ENCODE results near the gene ZNF205. TPM values are rescaled to one million over a fixed set of nuclear protein-coding genes. Genes with fewer than 3 reads are reported as not detected.

The ZNF205 gene
- polyA plus RNA-seq, 3 donors = 1.0 to 6.7 (median 1.3) TPM

DNA sequence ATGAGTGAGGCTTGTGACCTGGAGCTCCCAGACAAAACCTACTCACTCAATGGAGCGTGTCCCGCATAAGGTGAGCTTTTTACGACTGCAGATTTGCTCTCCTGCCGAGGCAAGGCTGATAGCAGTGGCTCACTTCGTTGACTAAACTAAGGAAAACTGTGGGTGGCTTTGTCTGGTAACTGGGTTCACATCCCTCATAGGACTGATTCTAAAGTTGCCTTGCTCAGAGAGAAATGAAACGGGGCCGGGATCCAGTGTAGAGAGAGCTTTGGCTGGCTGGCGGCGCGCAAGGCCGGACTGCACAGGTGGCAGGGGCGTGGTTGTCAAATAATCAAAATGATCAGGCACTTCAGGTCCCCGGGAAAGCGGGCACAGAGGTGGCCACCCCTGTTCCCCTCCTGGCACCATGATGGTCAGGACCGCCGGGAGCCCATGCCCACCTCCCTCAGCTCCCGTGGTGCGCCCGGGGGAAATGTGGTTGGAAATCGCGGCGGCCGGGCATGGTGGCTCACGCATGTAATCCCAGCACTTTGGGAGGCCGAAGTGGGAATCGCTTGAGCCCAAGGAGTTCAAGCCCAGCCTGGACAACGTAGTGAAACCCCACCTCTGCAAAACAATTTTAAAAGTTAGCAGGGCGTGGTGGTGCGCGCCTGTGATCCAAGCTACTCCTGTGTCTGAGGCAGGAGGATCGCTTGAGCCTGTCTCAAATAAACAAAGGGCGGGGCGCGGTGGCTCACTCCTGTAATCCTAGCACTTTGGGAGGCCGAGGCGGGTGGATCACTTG lies 49.0 kb downstream of the ZNF205 start:
- Histone ChIP-seq H3K79me2 (ENCODE audit: insufficient read depth, low read length) (no peaks in the 10 kb centered on the region), H3K4me1 (ENCODE audit: control insufficient read depth in 1 of 2, insufficient read depth in 2 of 2, low read length in 2 of 2) (peaks cover 30 to 36% of the 10 kb centered on the region in 2 donors), H3K9ac (ENCODE audit: insufficient read depth, low read length, poor library complexity, severe bottlenecking) (no peak overlapping the region), H3K4me2 (replicated peaks; ENCODE audit: extremely low read depth, low read length, poor library complexity, severe bottlenecking) (no peak overlapping the region), H3K27ac (ENCODE audit: low read depth in 1 of 2, low read length in 2 of 2) (no peak overlapping the region), H3K4me3 (replicated peaks in 1 of 3; ENCODE audit: low read depth in 2 of 3, low read length in 3 of 3) (no peak overlapping the region), H3K27me3 (ENCODE audit: control insufficient read depth in 2 of 2, insufficient read depth in 2 of 2, low read length in 2 of 2) (peaks cover 5 to 50% of the 10 kb centered on the region in 2 donors), H3K36me3 (replicated peaks in 1 of 2; ENCODE audit: control insufficient read depth in 1 of 2, insufficient read depth in 2 of 2, low read length in 2 of 2) (no peaks in the 10 kb centered on the region), H3K9me3 (replicated peaks in 1 of 2; ENCODE audit: control insufficient read depth in 1 of 2, insufficient read depth in 1 of 2, low read length in 2 of 2) (no peaks in the 10 kb centered on the region), H4K20me1 (ENCODE audit: insufficient read depth, low read length) (no peaks in the 10 kb centered on the region), H2AFZ (ENCODE audit: insufficient read depth, low read depth, low read length, poor library complexity, severe bottlenecking) (no peak overlapping the region)
- peak overlapping the region in 1 of 2 donors; percentile 79 for H3K4me3 Mint-ChIP-seq
- 94% methylated on average over 28 of the region's 36 CpGs for WGBS (ENCODE audit: insufficient coverage)
- intact Hi-C loops (cut with micrococcal nuclease) = loop anchor here in 1 of 2 donors (1.0 kb wide), 1 partner anchor 33 kb away; no protein-coding TSS in a partner anchor
- peaks cover 41% of the 10 kb centered on the region for H3K4me1 Mint-ChIP-seq
- H3K27me3 Mint-ChIP-seq (ENCODE audit: low read depth in 3 of 3) = peaks cover 69 to 93% (median 73%) of the 10 kb centered on the region in 3 donors
- no peak overlapping the region for H3K27ac Mint-ChIP-seq
- DNase-seq = no peak
- peaks cover 9 to 20% of the 10 kb centered on the region in 2 donors for H3K36me3 Mint-ChIP-seq
- H3K9me3 Mint-ChIP-seq = peaks cover 0 to 39% (median 22%) of the 10 kb centered on the region in 7 donors
- TF ChIP-seq, protein P1, sequence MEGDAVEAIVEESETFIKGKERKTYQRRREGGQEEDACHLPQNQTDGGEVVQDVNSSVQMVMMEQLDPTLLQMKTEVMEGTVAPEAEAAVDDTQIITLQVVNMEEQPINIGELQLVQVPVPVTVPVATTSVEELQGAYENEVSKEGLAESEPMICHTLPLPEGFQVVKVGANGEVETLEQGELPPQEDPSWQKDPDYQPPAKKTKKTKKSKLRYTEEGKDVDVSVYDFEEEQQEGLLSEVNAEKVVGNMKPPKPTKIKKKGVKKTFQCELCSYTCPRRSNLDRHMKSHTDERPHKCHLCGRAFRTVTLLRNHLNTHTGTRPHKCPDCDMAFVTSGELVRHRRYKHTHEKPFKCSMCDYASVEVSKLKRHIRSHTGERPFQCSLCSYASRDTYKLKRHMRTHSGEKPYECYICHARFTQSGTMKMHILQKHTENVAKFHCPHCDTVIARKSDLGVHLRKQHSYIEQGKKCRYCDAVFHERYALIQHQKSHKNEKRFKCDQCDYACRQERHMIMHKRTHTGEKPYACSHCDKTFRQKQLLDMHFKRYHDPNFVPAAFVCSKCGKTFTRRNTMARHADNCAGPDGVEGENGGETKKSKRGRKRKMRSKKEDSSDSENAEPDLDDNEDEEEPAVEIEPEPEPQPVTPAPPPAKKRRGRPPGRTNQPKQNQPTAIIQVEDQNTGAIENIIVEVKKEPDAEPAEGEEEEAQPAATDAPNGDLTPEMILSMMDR (IDR thresholded peaks at IDR 0.05) = no peak

DNA sequence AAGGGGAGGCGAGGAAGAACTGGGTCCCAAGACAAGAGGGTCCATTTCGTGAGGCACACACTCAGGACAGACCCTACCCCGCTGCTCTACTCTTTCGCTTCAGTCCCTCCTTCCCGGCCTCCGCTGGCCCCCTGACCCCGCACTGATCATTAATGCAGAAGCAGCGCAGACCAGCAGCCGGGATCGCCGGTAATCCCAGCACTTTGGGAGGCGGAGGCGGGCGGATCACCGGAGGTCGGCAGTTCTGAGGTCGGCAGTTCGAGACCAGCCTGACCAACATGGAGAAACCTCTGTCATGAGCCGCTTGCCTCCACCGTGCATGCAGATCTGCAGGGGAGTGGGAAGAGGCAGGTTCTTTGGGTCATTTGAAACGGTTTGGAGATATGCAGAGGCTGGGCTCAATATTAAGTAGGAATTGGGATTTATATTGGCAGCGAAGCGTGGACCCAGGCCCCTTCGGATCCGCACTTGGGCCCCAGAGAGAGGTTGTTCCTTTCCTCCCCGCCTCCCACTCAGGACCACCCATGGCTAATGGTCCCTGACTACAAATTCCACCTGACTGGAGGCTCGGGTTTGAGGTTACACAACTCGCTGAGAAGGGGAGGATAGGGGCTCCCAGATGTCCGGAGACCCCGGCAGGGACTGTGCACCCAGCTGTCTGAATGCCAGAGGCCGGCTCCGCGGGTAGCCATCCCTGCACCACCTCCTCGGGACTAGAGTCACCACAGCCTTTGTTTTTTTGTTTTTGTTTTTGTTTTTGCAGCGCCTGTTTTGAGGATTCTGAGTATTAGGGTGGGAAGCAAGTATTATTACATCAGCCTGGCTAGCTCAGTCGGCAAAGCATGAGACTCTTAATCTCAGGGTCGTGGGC lies 52.0 kb downstream of the ZNF205 start:
- DNase-seq = no peak
- intact Hi-C loops (cut with micrococcal nuclease) = no loop called here
- Mint-ChIP-seq H3K9me3 (peaks cover 0 to 17% (median 6%) of the 10 kb centered on the region in 7 donors), H3K27ac (no peak overlapping the region), H3K27me3 (ENCODE audit: low read depth in 3 of 3) (peaks cover 73 to 93% (median 74%) of the 10 kb centered on the region in 3 donors), H3K36me3 (peaks cover 0 to 4% of the 10 kb centered on the region in 2 donors), H3K4me3 (peak overlapping the region in 1 of 2 donors; percentile 21), H3K4me1 (peaks cover 23% of the 10 kb centered on the region)
- 90% methylated on average over 28 of the region's 37 CpGs for WGBS (ENCODE audit: insufficient coverage)
- peaks cover 15 to 52% of the 10 kb centered on the region in 2 donors for H3K27me3 ChIP-seq (ENCODE audit: control insufficient read depth in 2 of 2, insufficient read depth in 2 of 2, low read length in 2 of 2)
- no peaks in the 10 kb centered on the region for H3K79me2 ChIP-seq (ENCODE audit: insufficient read depth, low read length)
- no peaks in the 10 kb centered on the region for H3K9me3 ChIP-seq (replicated peaks in 1 of 2; ENCODE audit: control insufficient read depth in 1 of 2, insufficient read depth in 1 of 2, low read length in 2 of 2)
- TF ChIP-seq, protein P1 (IDR thresholded peaks at IDR 0.05) = no peak
- no peak overlapping the region for H3K9ac ChIP-seq (ENCODE audit: insufficient read depth, low read length, poor library complexity, severe bottlenecking)
- H3K4me3 ChIP-seq (replicated peaks in 1 of 3; ENCODE audit: low read depth in 2 of 3, low read length in 3 of 3) = no peak overlapping the region
- no peak overlapping the region for H3K4me2 ChIP-seq (replicated peaks; ENCODE audit: extremely low read depth, low read length, poor library complexity, severe bottlenecking)
- H3K27ac ChIP-seq (ENCODE audit: low read depth in 1 of 2, low read length in 2 of 2) = no peak overlapping the region
- H2AFZ ChIP-seq (ENCODE audit: insufficient read depth, low read depth, low read length, poor library complexity, severe bottlenecking) = no peak overlapping the region
- H4K20me1 ChIP-seq (ENCODE audit: insufficient read depth, low read length) = no peaks in the 10 kb centered on the region
- H3K4me1 ChIP-seq (ENCODE audit: control insufficient read depth in 1 of 2, insufficient read depth in 2 of 2, low read length in 2 of 2) = peaks cover 14 to 17% of the 10 kb centered on the region in 2 donors
- no peaks in the 10 kb centered on the region for H3K36me3 ChIP-seq (replicated peaks in 1 of 2; ENCODE audit: control insufficient read depth in 1 of 2, insufficient read depth in 2 of 2, low read length in 2 of 2)
